DMS79 (cell line): Measurements from ENCODE around the gene QKI.

Experiments
- DNase-seq: peaks from one replicate; lab custom pipeline; 2025; lab: John Stamatoyannopoulos, UW

The QKI gene

DNA sequence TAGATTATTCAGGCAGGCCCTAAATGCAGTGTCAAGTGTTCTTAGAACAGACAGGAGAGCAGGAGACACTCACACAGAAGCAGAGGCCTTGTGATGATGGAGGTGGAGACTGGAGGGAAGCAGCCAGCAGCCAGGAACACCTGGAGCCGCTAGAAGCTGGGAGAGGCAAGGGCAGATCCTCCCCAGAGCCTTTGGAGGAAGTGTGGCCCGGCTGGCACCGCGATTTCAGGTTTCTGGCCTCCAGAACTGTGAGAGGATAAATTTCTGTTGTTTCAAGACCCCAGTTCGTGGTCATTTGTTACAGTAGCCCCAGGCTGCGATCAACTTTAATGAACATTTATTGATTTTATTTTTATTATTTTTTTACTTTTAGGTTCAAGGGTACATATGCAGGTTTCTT lies 203.0 kb downstream of the QKI start:
- no peak for DNase-seq

DNA sequence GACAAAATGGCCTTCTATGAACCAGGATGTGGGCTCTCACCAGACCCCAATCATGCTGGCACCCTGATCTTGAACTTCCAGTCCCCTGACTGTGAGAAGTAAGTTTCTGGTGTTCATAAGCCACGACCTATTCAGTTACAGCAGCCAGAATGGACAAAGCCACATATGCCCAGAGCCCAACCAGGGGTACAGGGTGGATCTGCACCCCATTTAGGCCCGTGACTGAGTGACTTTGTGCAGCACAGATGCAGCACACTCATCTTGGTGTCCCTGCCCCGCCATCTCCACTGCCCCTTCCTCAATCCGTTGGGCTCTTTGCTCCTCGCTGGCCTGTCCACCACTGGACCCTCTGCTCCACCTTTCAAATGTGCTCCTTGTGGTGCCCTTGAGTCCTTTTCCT lies 205.6 kb downstream of the QKI start:
- no peak for DNase-seq

DNA sequence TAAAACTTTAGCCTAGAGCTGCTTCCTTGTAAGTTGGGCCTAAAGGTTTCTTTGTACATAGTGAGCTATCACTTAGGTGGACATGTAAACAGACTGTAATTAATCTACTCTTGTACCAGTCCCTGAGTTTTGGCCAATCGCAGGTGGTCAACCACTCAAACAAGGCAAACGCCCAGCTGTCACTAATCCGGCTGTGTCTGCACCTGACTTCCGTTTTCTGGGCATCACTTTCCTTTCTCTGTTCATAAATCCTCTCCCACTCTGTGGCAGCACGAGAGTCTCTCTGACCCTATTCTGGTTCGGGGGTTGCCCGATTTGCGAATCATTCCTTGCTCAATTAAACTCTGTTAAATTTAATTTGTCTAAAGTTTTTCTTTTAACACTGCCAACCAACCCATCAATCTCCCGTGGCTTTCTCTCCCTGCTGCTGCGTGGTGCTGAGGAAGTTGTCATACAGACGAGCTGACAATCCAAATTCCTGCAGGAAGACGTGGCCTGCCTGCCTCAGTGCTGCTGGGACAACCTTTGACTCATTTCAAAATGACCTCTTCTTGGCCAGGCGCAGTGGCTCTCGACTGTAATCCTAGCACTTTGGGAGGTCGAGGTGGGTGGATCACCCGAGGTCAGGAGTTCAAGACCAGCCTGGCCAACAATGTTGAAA lies 206.3 kb downstream of the QKI start:
- DNase-seq: no peak

DNA sequence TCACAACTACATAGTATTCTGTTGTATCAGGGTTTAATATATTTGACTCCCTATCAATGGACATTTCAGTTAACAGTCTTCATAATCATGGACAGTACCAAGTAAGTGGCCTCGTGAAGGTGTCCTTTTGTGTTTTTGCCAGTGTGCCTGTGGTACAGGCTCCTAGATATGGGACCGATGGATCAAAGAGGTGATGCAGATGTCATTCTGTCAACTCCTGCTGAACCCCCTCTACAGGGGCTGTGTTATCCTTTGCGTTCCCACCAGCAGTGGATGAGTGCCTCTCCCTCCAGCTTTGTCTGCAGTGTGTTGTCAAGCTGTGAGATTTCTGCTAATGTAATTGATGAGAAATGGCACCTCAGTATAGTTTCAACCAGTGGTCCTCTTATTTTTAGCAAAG lies 210.7 kb downstream of the QKI start:
- no peak for DNase-seq

DNA sequence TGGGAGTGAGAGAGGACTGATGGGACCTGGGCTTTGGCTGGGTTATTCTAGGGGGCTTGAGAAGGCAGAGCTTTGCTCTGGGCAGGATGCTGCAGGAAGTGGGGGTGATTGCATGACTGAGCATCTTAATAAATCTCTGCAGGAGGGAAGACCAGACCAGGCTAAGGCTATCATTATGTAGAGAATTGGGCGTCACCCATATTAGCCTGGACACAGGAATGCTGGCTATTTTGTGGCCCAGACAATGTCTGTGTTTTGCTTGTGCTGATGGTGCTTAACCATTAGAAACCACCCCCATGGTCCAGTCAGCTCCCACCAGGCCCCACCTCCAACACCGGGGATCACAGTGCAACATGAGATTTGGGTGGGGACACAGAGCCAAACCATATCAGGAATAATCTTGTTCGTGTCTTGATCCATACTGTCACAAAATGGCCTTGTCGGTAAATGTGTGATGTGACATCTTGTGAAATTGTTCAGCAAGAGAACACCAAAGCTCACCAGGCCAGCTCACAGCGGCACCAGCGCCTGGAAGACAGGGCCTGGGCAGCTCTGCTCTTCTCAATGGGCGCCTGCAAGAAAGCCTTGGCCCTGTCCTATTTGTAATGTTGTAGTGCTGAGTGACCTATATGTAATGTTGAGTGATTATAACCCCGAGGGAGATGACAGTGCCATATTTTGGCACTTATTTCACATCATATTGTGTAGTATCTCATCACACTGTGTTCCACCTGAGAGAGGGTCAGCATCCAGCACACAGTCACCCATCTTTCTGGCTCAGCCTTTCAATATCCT lies 211.8 kb downstream of the QKI start:
- no peak for DNase-seq

DNA sequence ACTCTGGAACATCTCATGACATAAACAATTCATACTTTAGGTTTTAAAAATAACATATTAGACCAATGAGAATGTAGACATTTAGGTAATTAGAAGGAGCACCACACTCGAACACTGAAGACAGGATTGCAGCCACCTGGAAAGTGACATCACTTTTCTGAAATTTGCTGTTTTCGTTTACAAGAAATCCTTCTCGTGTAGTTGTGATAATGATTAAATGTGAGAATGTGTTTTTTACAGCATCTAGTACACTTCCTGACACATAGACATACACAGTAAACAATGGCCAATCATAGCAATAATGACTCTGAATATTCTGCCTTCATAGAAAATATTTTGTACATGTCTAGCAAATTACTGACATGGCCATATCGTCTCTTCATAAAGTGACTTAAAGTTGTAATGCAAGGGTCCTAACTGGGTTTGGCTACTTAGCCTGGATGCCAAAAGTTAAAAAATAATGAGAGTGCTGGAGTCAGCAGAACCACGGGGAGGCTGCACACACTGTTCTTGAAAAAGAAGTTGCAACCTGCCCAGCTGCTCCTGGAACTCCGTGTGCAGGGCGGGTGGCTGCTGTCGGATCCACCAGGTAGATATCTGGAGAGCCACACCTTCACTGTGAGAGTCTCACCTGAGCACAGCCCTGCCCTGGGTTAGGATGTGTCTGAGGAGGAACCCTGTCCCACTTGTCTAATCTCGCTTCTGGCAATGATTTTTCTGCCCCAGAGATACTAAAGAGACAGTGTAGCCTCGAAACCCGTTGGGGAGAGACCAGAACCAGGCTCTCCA lies 212.9 kb downstream of the QKI start:
- no peak for DNase-seq
